ENCODE measurements around the gene CCDC40. TPM values are rescaled to one million over a fixed set of nuclear protein-coding genes. Genes with fewer than 3 reads are reported as not detected.

The CCDC40 gene
- total RNA-seq, 1 experiment from 2014 or later, result 7.2 TPM

GRCh38 chr17:80117491-80118401 is 81.3 kb downstream of the CCDC40 start:
- in situ Hi-C loops (cut with HindIII; ENCODE audit: low pct_unique_long_range_greater_than_20kb, low sequenced_read_pairs), result no loop called here

GRCh38 chr17:80118601-80119270 is 82.3 kb downstream of the CCDC40 start:
- in situ Hi-C loops (cut with HindIII; ENCODE audit: low pct_unique_long_range_greater_than_20kb, low sequenced_read_pairs), result no loop called here
- DNase-seq (ENCODE audit: low read depth), result no peak

More at GRCh38 chr17:80117491-80118401, 81.3 kb downstream of the CCDC40 start:
- no peak for DNase-seq (ENCODE audit: low read depth)

- in situ Hi-C loops (cut with HindIII; ENCODE audit: low pct_unique_long_range_greater_than_20kb, low sequenced_read_pairs), result no loop called here
- DNase-seq (ENCODE audit: low read depth), result no peak
Observed at GRCh38 chr17:80119271-80119791, 82.9 kb downstream of the CCDC40 start.

GRCh38 chr17:80119839-80120238 is 83.4 kb downstream of the CCDC40 start:
- DNase-seq (ENCODE audit: low read depth), result no peak
- in situ Hi-C loops (cut with HindIII; ENCODE audit: low pct_unique_long_range_greater_than_20kb, low sequenced_read_pairs), result no loop called here

- DNase-seq (ENCODE audit: low read depth), result no peak
- in situ Hi-C loops (cut with HindIII; ENCODE audit: low pct_unique_long_range_greater_than_20kb, low sequenced_read_pairs), result no loop called here
Observed at GRCh38 chr17:80122026-80122575, 85.7 kb downstream of the CCDC40 start.

- no peak for DNase-seq (ENCODE audit: low read depth)
- in situ Hi-C loops (cut with HindIII; ENCODE audit: low pct_unique_long_range_greater_than_20kb, low sequenced_read_pairs), result no loop called here
Observed at GRCh38 chr17:80122926-80123505, 86.6 kb downstream of the CCDC40 start.

GRCh38 chr17:80123791-80124190 is 87.3 kb downstream of the CCDC40 start:
- in situ Hi-C loops (cut with HindIII; ENCODE audit: low pct_unique_long_range_greater_than_20kb, low sequenced_read_pairs), result no loop called here
- DNase-seq (ENCODE audit: low read depth), result no peak

- no peak for DNase-seq (ENCODE audit: low read depth)
- in situ Hi-C loops (cut with HindIII; ENCODE audit: low pct_unique_long_range_greater_than_20kb, low sequenced_read_pairs), result no loop called here
Observed at GRCh38 chr17:80124351-80124981, 88.0 kb downstream of the CCDC40 start.

- no peak for DNase-seq (ENCODE audit: low read depth)
- in situ Hi-C loops (cut with HindIII; ENCODE audit: low pct_unique_long_range_greater_than_20kb, low sequenced_read_pairs), result no loop called here
Observed at GRCh38 chr17:80125656-80126448, 89.4 kb downstream of the CCDC40 start.

- DNase-seq (ENCODE audit: low read depth), result no peak
- in situ Hi-C loops (cut with HindIII; ENCODE audit: low pct_unique_long_range_greater_than_20kb, low sequenced_read_pairs), result no loop called here
Observed at GRCh38 chr17:80126449-80126715, 89.9 kb downstream of the CCDC40 start.

GRCh38 chr17:80129006-80129565 is 92.6 kb downstream of the CCDC40 start:
- in situ Hi-C loops (cut with HindIII; ENCODE audit: low pct_unique_long_range_greater_than_20kb, low sequenced_read_pairs), result no loop called here
- no peak for DNase-seq (ENCODE audit: low read depth)

GRCh38 chr17:80130992-80131391 is 94.5 kb downstream of the CCDC40 start:
- DNase-seq (ENCODE audit: low read depth), result no peak
- in situ Hi-C loops (cut with HindIII; ENCODE audit: low pct_unique_long_range_greater_than_20kb, low sequenced_read_pairs), result no loop called here

- in situ Hi-C loops (cut with HindIII; ENCODE audit: low pct_unique_long_range_greater_than_20kb, low sequenced_read_pairs), result no loop called here
- DNase-seq (ENCODE audit: low read depth), result no peak
Observed at GRCh38 chr17:80132906-80133625, 96.6 kb downstream of the CCDC40 start.

GRCh38 chr17:80133626-80133970 is 97.2 kb downstream of the CCDC40 start:
- no peak for DNase-seq (ENCODE audit: low read depth)
- in situ Hi-C loops (cut with HindIII; ENCODE audit: low pct_unique_long_range_greater_than_20kb, low sequenced_read_pairs), result no loop called here

- DNase-seq (ENCODE audit: low read depth), result no peak
- in situ Hi-C loops (cut with HindIII; ENCODE audit: low pct_unique_long_range_greater_than_20kb, low sequenced_read_pairs), result no loop called here
Observed at GRCh38 chr17:80137131-80137530, 100.7 kb downstream of the CCDC40 start.

- no peak for DNase-seq (ENCODE audit: low read depth)
- in situ Hi-C loops (cut with HindIII; ENCODE audit: low pct_unique_long_range_greater_than_20kb, low sequenced_read_pairs), result no loop called here
Observed at GRCh38 chr17:80138856-80139426, 102.5 kb downstream of the CCDC40 start.
